Neural progenitor cell (in vitro differentiated cells): ENCODE results near the gene CROCC2.

Experiments
- CTCF ChIP-seq: fragments of 200-600 bp; sonication (generic); IDR thresholded peaks from 2 replicates; pipeline ENCODE4 v1.5.1; 2017; ENCODE audit warnings: antibody characterized with exemption, mild to moderate bottlenecking
- EZH2 ChIP-seq: fragments of 200-600 bp; sonication (generic); IDR thresholded peaks from 2 replicates; pipeline ENCODE4 v1.6.1; 2017; ENCODE audit warnings: antibody characterized with exemption, mild to moderate bottlenecking, moderate library complexity
- EZH2phosphoT487 ChIP-seq: fragments of 200-600 bp; sonication (generic); IDR thresholded peaks from 2 replicates; pipeline ENCODE4 v1.6.1; 2017; ENCODE audit warnings: antibody characterized with exemption

GRCh38 chr2:241009601-241010530 lies 103.7 kb downstream of the CROCC2 start:
- TF ChIP-seq CTCF = no peak
- no peak for TF ChIP-seq EZH2
- TF ChIP-seq EZH2phosphoT487 = no peak
